Astrocyte (in vitro differentiated cells and primary cell): Measurements from ENCODE around the gene CDC42EP4.

Experiments used
- CTCF ChIP-seq: IDR thresholded peaks from 2 replicates; pipeline ENCODE4 v1.5.1; 2011; ENCODE audit warnings: low read depth, mild to moderate bottlenecking, inconsistent platforms, low read length, moderate library complexity; ENCODE audit not compliant: insufficient read depth
- EZH2 ChIP-seq: IDR thresholded peaks from 2 replicates; pipeline ENCODE4 v1.6.1; 2012; ENCODE audit warnings: mild to moderate bottlenecking, low read length, inconsistent platforms; ENCODE audit not compliant: insufficient read depth

GRCh38 chr17:73256220-73256619 is 55.6 kb downstream of the CDC42EP4 start:
- TF ChIP-seq CTCF (no peak), EZH2 (no peak)
